ENCODE data around the gene GAB2. TPM values are rescaled to one million over a fixed set of nuclear protein-coding genes. Genes with fewer than 3 reads are reported as not detected.

Gene GAB2
- total and polyA plus RNA-seq, 10 of the 15 experiments (the other 5 are each of a cell fraction or from before 2014, with no cell fraction given), result 0.69 to 12.6 (median 3.8) TPM

DNA sequence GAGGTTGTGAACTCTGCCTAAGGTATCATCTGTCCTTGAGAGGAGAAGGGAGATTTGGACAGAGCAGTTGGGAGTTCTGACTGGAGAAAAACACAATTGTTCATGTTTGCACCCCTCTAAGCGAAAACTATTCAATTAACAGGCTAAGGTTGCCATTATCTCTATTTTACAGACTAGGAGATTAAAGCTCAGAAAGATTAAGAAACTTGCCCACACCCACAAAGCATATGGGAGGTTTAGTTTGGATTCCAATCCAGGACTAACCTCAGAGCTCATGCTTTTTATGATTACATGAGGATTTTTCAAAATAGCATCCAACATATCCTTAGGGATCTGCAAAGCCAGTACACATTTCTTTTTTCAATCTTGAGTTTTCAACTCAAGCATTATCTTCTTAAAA lies 22.0 kb downstream of the GAB2 start (continued):
- no peak for TF ChIP-seq IRF4 (IDR thresholded peaks at IDR 0.05; ENCODE audit: low read depth, low read length)

DNA sequence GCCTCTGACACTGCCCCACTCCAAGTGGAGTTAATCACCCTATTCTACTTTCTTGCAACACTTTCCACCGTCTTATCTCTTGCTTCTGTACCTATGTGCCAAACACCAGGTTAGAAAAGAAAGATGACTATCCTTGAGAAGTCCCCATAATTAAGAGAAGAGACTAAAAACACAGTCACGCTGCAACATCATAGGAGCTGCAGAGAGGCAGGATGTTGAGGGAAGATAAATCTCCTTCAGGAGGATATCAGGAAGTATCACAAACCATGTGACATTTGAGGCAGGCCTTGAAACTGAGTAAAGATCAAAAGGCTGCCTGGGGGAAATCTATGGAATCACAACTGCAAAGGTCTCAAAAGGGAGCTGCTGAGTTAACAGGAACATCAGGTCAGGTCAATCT lies 24.8 kb downstream of the GAB2 start:
- Histone ChIP-seq H3K27ac (ENCODE audit: control insufficient read depth, insufficient read depth) (no peak overlapping the region), H3K4me1 (ENCODE audit: control insufficient read depth, insufficient read depth, low read length) (peaks cover 4% of the 10 kb centered on the region; the same call in 1 of the 2 replicates), H3K9ac (ENCODE audit: control insufficient read depth, insufficient read depth, low read length) (no peak overlapping the region), H3K79me2 (ENCODE audit: control insufficient read depth, insufficient read depth, low read length) (no peaks in the 10 kb centered on the region), H4K20me1 (ENCODE audit: control insufficient read depth, insufficient read depth) (no peaks in the 10 kb centered on the region), H2AFZ (ENCODE audit: control insufficient read depth, low read depth, low read length) (no peak overlapping the region), H3K9me3 (replicated peaks; ENCODE audit: control insufficient read depth, insufficient read depth, low read length) (no peaks in the 10 kb centered on the region), H3K4me2 (ENCODE audit: control insufficient read depth, insufficient read depth) (no peak overlapping the region), H3K36me3 (ENCODE audit: control insufficient read depth in 2 of 2, insufficient read depth in 2 of 2, low read length in 1 of 2) (no peaks in the 10 kb centered on the region), H3K27me3 (replicated peaks in 1 of 2; ENCODE audit: control insufficient read depth in 2 of 2, insufficient read depth in 2 of 2, low read length in 1 of 2) (no peaks in the 10 kb centered on the region), H3K4me3 (no peak overlapping the region)
- POLR2A ChIA-PET, result no interaction called here
- intact Hi-C loops (cut with micrococcal nuclease; ENCODE audit: unreplicated experiment), result no loop called here
- no TSS peak for BruUV-seq (replicated peaks)
- 97% methylated on average over 2 of the region's 2 CpGs for WGBS (ENCODE audit: insufficient coverage, insufficient replicate concordance, low lambda C conversion rate, missing lambda C conversion rate)
- DNase-seq (ENCODE audit: low read depth, low spot score), result no peak
- TF ChIP-seq SP1 (IDR thresholded peaks at IDR 0.05; ENCODE audit: low read depth, low read length), result no peak
- no peak for TF ChIP-seq SUPT20H (IDR thresholded peaks at IDR 0.05; ENCODE audit: borderline replicate concordance, control insufficient read depth, low read depth, low read length)
- no peak for TF ChIP-seq RAD21 (IDR thresholded peaks at IDR 0.05; ENCODE audit: insufficient read depth, low read depth, low read length)
- no peak for TF ChIP-seq CHD2 (IDR thresholded peaks at IDR 0.05; ENCODE audit: borderline replicate concordance, low read depth, low read length)
- no peak for FAIRE-seq
- CTCF ChIA-PET, result no interaction called here
- no peak for ATAC-seq
- in situ Hi-C loops (cut with MboI), result no loop called here
- RAD21 ChIA-PET (ENCODE audit: unreplicated experiment), result no interaction called here
- SMC1A ChIA-PET (ENCODE audit: uncharacterized antibody, unreplicated experiment), result no interaction called here

DNA sequence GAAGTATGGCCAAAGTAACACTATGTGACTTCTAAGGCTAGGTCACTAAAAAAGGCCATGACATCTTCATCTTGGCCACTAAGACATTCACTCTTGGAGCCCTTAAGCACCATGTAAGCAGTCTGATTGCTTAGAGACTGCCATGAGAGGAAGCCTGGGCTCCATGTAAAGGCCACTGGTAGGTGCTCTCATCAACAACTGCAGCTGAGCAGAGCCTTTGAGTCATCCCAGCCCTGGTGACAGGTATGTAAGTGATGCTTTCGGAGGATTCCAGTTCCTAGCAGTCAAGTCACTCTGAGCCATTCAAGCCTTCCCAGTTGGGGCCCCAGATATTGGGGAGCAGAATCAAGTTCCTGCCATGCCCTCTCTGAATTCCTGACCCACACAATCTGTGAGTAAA lies 26.2 kb downstream of the GAB2 start:
- SMC1A ChIA-PET (ENCODE audit: uncharacterized antibody, unreplicated experiment), result no interaction called here
- DNase-seq (ENCODE audit: low read depth, low spot score) (no peak), FAIRE-seq (no peak), ATAC-seq (no peak)
- H3K36me3 ChIP-seq (ENCODE audit: control insufficient read depth in 2 of 2, insufficient read depth in 2 of 2, low read length in 1 of 2), result no peaks in the 10 kb centered on the region
- H3K4me3 ChIP-seq, result no peak overlapping the region
- no TSS peak for BruUV-seq (replicated peaks)
- no peak overlapping the region for H2AFZ ChIP-seq (ENCODE audit: control insufficient read depth, low read depth, low read length)
- CTCF ChIA-PET, result no interaction called here
- intact Hi-C loops (cut with micrococcal nuclease; ENCODE audit: unreplicated experiment) (no loop called here), in situ Hi-C loops (cut with MboI) (no loop called here)
- no peak overlapping the region for H3K4me2 ChIP-seq (ENCODE audit: control insufficient read depth, insufficient read depth)
- H4K20me1 ChIP-seq (ENCODE audit: control insufficient read depth, insufficient read depth), result no peaks in the 10 kb centered on the region
- no peak overlapping the region for H3K9ac ChIP-seq (ENCODE audit: control insufficient read depth, insufficient read depth, low read length)
- WGBS (ENCODE audit: insufficient coverage, insufficient replicate concordance, low lambda C conversion rate, missing lambda C conversion rate), result 100% methylated on average over 1 of the region's 1 CpG
- no peaks in the 10 kb centered on the region; the same call in 2 of the 3 replicates for H3K9me3 ChIP-seq (replicated peaks; ENCODE audit: control insufficient read depth, insufficient read depth, low read length)
- POLR2A ChIA-PET, result no interaction called here
- no peaks in the 10 kb centered on the region for H3K79me2 ChIP-seq (ENCODE audit: control insufficient read depth, insufficient read depth, low read length)
- no peaks in the 10 kb centered on the region for H3K4me1 ChIP-seq (ENCODE audit: control insufficient read depth, insufficient read depth, low read length)
- H3K27ac ChIP-seq (ENCODE audit: control insufficient read depth, insufficient read depth), result no peak overlapping the region
- H3K27me3 ChIP-seq (replicated peaks in 1 of 2; ENCODE audit: control insufficient read depth in 2 of 2, insufficient read depth in 2 of 2, low read length in 1 of 2), result no peaks in the 10 kb centered on the region
- RAD21 ChIA-PET (ENCODE audit: unreplicated experiment), result no interaction called here
- TF ChIP-seq SREBF2 (IDR thresholded peaks at IDR 0.05; ENCODE audit: low read length) (no peak), BHLHE40 (IDR thresholded peaks at IDR 0.05; ENCODE audit: borderline replicate concordance in 1 of 2, low read depth in 2 of 2, low read length in 1 of 2) (no peak), RFX5 (IDR thresholded peaks at IDR 0.05; ENCODE audit: low read depth, low read length) (no peak), ATF7 (IDR thresholded peaks at IDR 0.05; ENCODE audit: low read depth) (no peak), FOXK2 (IDR thresholded peaks at IDR 0.05) (no peak)
- TF ChIP-seq, protein P1, sequence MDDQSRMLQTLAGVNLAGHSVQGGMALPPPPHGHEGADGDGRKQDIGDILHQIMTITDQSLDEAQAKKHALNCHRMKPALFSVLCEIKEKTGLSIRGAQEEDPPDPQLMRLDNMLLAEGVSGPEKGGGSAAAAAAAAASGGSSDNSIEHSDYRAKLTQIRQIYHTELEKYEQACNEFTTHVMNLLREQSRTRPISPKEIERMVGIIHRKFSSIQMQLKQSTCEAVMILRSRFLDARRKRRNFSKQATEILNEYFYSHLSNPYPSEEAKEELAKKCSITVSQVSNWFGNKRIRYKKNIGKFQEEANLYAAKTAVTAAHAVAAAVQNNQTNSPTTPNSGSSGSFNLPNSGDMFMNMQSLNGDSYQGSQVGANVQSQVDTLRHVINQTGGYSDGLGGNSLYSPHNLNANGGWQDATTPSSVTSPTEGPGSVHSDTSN (IDR thresholded peaks at IDR 0.05; ENCODE audit: insufficient replicate concordance, low read depth, low read length), result no peak
- TF ChIP-seq, protein P2, sequence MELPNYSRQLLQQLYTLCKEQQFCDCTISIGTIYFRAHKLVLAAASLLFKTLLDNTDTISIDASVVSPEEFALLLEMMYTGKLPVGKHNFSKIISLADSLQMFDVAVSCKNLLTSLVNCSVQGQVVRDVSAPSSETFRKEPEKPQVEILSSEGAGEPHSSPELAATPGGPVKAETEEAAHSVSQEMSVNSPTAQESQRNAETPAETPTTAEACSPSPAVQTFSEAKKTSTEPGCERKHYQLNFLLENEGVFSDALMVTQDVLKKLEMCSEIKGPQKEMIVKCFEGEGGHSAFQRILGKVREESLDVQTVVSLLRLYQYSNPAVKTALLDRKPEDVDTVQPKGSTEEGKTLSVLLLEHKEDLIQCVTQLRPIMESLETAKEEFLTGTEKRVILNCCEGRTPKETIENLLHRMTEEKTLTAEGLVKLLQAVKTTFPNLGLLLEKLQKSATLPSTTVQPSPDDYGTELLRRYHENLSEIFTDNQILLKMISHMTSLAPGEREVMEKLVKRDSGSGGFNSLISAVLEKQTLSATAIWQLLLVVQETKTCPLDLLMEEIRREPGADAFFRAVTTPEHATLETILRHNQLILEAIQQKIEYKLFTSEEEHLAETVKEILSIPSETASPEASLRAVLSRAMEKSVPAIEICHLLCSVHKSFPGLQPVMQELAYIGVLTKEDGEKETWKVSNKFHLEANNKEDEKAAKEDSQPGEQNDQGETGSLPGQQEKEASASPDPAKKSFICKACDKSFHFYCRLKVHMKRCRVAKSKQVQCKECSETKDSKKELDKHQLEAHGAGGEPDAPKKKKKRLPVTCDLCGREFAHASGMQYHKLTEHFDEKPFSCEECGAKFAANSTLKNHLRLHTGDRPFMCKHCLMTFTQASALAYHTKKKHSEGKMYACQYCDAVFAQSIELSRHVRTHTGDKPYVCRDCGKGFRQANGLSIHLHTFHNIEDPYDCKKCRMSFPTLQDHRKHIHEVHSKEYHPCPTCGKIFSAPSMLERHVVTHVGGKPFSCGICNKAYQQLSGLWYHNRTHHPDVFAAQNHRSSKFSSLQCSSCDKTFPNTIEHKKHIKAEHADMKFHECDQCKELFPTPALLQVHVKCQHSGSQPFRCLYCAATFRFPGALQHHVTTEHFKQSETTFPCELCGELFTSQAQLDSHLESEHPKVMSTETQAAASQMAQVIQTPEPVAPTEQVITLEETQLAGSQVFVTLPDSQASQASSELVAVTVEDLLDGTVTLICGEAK (IDR thresholded peaks at IDR 0.05; ENCODE audit: borderline replicate concordance), result no peak
